ENCODE measurements around the gene CCNDBP1.

GRCh38 chr15:43187544-43188155 is 2.4 kb downstream of the CCNDBP1 start:
- TF ChIP-seq GABPA (IDR thresholded peaks at IDR 0.05; ENCODE audit: low read depth) = no peak
- peak; percentile 45 for TF ChIP-seq CTCF (IDR thresholded peaks at IDR 0.05; ENCODE audit: insufficient read depth, low read length)
- no peak for TF ChIP-seq POLR2AphosphoS5 (IDR thresholded peaks at IDR 0.05; ENCODE audit: low read depth)
- TF ChIP-seq SPI1 (IDR thresholded peaks at IDR 0.05; ENCODE audit: borderline replicate concordance, low read depth) = no peak
- TF ChIP-seq, protein P1, sequence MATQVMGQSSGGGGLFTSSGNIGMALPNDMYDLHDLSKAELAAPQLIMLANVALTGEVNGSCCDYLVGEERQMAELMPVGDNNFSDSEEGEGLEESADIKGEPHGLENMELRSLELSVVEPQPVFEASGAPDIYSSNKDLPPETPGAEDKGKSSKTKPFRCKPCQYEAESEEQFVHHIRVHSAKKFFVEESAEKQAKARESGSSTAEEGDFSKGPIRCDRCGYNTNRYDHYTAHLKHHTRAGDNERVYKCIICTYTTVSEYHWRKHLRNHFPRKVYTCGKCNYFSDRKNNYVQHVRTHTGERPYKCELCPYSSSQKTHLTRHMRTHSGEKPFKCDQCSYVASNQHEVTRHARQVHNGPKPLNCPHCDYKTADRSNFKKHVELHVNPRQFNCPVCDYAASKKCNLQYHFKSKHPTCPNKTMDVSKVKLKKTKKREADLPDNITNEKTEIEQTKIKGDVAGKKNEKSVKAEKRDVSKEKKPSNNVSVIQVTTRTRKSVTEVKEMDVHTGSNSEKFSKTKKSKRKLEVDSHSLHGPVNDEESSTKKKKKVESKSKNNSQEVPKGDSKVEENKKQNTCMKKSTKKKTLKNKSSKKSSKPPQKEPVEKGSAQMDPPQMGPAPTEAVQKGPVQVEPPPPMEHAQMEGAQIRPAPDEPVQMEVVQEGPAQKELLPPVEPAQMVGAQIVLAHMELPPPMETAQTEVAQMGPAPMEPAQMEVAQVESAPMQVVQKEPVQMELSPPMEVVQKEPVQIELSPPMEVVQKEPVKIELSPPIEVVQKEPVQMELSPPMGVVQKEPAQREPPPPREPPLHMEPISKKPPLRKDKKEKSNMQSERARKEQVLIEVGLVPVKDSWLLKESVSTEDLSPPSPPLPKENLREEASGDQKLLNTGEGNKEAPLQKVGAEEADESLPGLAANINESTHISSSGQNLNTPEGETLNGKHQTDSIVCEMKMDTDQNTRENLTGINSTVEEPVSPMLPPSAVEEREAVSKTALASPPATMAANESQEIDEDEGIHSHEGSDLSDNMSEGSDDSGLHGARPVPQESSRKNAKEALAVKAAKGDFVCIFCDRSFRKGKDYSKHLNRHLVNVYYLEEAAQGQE (IDR thresholded peaks at IDR 0.05; ENCODE audit: insufficient replicate concordance, low read depth) = no peak

Measured in HL-60 (cell line).